Mesendoderm (in vitro differentiated cells): ENCODE data around the gene TRMT44.

Source experiments
- DNase-seq: peaks from one replicate; pipeline ENCODE4 v3.0.0; 2013
- H2AK5ac ChIP-seq: 2 replicates; pipeline ENCODE4 v1.6.1; 2013; ENCODE audit warnings: low read length, inconsistent platforms
- H2BK120ac ChIP-seq: 2 replicates; pipeline ENCODE4 v1.6.1; 2013; ENCODE audit warnings: low read depth, mild to moderate bottlenecking, low read length, moderate library complexity, mixed read lengths
- H2BK15ac ChIP-seq: replicated peaks from 2 replicates; pipeline ENCODE4 v1.6.1; 2013; ENCODE audit warnings: low read depth, mild to moderate bottlenecking, moderate library complexity
- H2BK5ac ChIP-seq: 2 replicates; pipeline ENCODE4 v1.6.1; 2013; ENCODE audit warnings: low read length, inconsistent platforms
- H3K18ac ChIP-seq: 2 replicates; pipeline ENCODE4 v1.6.1; 2013; ENCODE audit warnings: mild to moderate bottlenecking, low read length, mixed read lengths
- H3K23ac ChIP-seq: one replicate; pipeline ENCODE4 v1.6.1; 2013; ENCODE audit warnings: low read length
- H3K27ac ChIP-seq: 2 replicates; pipeline ENCODE4 v1.5.1; 2013; ENCODE audit warnings: low read depth, mild to moderate bottlenecking, inconsistent platforms, low read length, moderate library complexity
- H3K27me3 ChIP-seq: 2 replicates; pipeline ENCODE4 v1.6.1; 2013; ENCODE audit warnings: low read length, control low read depth, mild to moderate bottlenecking, inconsistent platforms; ENCODE audit not compliant: insufficient read depth, poor library complexity
- H3K36me3 ChIP-seq: 2 replicates; pipeline ENCODE4 v1.6.1; 2013; ENCODE audit warnings: low read length, inconsistent platforms; ENCODE audit not compliant: control insufficient read depth, insufficient read depth
- H3K4ac ChIP-seq: one replicate; pipeline ENCODE4 v1.6.1; 2013; ENCODE audit warnings: low read depth, mild to moderate bottlenecking, low read length, moderate library complexity
- H3K4me1 ChIP-seq: 2 replicates; pipeline ENCODE4 v1.6.1; 2013; ENCODE audit warnings: low read depth, low read length, inconsistent platforms; ENCODE audit not compliant: control insufficient read depth
- H3K4me2 ChIP-seq: 2 replicates; pipeline ENCODE4 v1.6.1; 2013; ENCODE audit warnings: low read length
- H3K4me3 ChIP-seq: 2 replicates; pipeline ENCODE4 v1.5.1; 2013; ENCODE audit warnings: mild to moderate bottlenecking, low read length
- H3K56ac ChIP-seq: one replicate; pipeline ENCODE4 v1.6.1; 2013; ENCODE audit warnings: low read length
- H3K79me1 ChIP-seq: 2 replicates; pipeline ENCODE4 v1.6.1; 2013; ENCODE audit warnings: low read length, inconsistent platforms
- H3K79me2 ChIP-seq: 2 replicates; pipeline ENCODE4 v1.6.1; 2013; ENCODE audit warnings: mild to moderate bottlenecking, low read length; ENCODE audit not compliant: control insufficient read depth, insufficient read depth
- H3K9ac ChIP-seq: 2 replicates; pipeline ENCODE4 v1.6.1; 2013; ENCODE audit warnings: low read length, inconsistent platforms
- H4K5ac ChIP-seq: one replicate; pipeline ENCODE4 v1.6.1; 2013; ENCODE audit warnings: low read length
- H4K8ac ChIP-seq: one replicate; pipeline ENCODE4 v1.6.1; 2013; ENCODE audit warnings: low read depth, mild to moderate bottlenecking, control low read depth, low read length, moderate library complexity
- WGBS: extraction: QIAGEN DNeasy Blood & Tissue Kit; methylation state at CpG from one replicate; pipeline ENCODE4 v1.1.7; 2013; ENCODE audit warnings: low lambda C conversion rate, missing lambda C conversion rate; ENCODE audit not compliant: insufficient coverage; ENCODE audit errors: extremely low coverage; 5-methylcytosine and 5-hydroxymethylcytosine counted together

TRMT44 gene

DNA sequence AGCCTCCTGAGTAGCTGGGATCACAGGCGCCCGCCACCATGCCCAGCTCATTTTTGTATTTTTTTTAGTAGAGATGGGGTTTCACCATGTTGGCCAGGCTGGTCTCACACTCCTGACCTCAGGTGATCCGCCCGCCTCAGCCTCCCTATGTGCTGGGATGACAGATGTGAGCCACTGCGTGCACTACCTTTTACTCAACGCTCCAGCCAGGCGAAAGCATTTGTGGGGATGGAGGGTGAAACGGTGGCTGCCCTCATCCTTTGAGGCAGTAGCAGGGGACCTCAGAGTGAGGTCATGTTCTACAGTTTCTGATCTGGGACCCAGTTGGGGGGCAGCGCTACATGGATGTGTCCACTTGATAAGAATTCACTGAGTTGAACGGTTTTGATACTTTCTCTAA lies 73.8 kb downstream of the TRMT44 start:
- Histone ChIP-seq H2BK120ac (no peak overlapping the region), H3K23ac (no peak overlapping the region), H3K27ac (no peak overlapping the region), H3K4ac (no peak overlapping the region), H2BK15ac (no peak overlapping the region), H4K8ac (no peak overlapping the region), H3K4me1 (no peaks in the 10 kb centered on the region), H2AK5ac (no peak overlapping the region), H3K4me3 (no peak overlapping the region), H3K27me3 (no peaks in the 10 kb centered on the region), H3K18ac (no peak overlapping the region), H3K36me3 (no peaks in the 10 kb centered on the region), H3K79me1 (no peaks in the 10 kb centered on the region), H2BK5ac (no peak overlapping the region), H3K79me2 (no peaks in the 10 kb centered on the region), H4K5ac (no peak overlapping the region), H3K4me2 (no peak overlapping the region), H3K9ac (no peak overlapping the region), H3K56ac (no peak overlapping the region)
- WGBS: no CpG with 5 or more reads among the region's 10 CpGs
- no peak for DNase-seq

DNA sequence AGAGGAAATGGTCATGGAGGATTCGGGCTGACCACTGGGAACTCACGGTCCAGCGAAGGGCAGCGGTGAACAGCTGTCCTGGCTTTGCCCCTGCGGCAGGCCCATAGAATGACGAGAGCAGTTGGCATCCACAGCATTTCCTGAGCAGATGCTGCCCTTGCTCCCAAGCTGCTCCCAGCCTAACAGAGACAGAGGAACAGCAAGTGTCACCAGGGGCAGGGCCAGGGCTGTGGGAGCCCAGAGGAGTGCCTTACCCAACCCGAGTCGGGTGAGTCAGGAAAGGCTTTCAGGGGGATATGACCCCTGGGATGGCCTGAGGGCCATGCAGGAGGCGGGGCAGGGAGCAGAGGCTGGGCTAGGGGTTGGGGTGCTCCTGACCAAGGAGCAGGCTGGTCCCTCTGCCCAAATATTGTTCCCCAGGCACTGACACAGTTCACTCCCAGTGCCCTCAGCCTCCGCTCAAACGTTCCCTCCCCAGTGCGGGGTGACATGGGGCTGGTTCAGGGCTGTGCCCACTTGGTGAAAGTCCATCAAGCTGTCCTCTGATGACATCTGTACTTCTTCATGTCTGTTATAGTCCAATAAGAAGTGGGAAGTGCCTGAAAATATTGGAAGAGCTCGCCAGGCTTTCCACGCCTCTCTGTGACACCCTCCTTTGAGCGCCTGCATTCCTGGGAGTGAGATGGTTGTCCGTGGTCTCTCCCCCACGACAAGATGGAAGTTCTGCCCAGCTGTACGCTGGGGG lies 74.9 kb downstream of the TRMT44 start:
- Histone ChIP-seq H4K8ac (no peak overlapping the region), H3K4me3 (no peak overlapping the region), H3K79me2 (no peaks in the 10 kb centered on the region), H2BK15ac (no peak overlapping the region), H3K27ac (no peak overlapping the region), H3K36me3 (no peaks in the 10 kb centered on the region), H3K18ac (no peak overlapping the region), H2AK5ac (no peak overlapping the region), H4K5ac (no peak overlapping the region), H3K4me1 (no peaks in the 10 kb centered on the region), H3K4ac (no peak overlapping the region), H3K23ac (no peak overlapping the region), H3K79me1 (no peaks in the 10 kb centered on the region), H3K9ac (no peak overlapping the region), H3K27me3 (no peaks in the 10 kb centered on the region), H2BK5ac (no peak overlapping the region), H3K4me2 (no peak overlapping the region), H2BK120ac (no peak overlapping the region), H3K56ac (no peak overlapping the region)
- no peak for DNase-seq
- WGBS: no CpG with 5 or more reads among the region's 18 CpGs

DNA sequence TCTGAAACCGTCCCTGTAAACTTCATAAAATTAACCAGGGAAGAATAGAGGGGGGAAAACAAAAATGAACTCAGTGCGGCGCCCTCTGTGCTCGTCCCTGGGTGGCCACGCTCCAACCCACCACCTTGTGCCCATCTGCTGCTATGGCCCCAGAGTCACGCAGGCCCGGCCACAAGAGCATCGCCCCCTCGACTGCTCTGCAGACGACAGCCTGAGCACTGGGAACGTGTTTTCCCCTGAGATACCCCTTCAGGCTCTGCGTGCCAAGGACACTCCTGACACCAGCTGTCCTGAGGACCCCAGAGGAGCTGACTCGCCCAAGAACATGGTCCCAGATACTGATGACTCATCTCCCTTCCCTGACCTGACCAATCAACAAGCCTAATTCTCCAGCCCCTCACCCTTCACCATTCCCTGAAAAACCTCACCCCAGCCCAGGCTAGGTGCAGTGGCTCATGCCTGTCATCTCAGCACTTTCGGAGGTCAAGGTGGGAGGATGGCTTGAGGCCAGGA lies 75.5 kb downstream of the TRMT44 start:
- Histone ChIP-seq H4K8ac (no peak overlapping the region), H3K4me3 (no peak overlapping the region), H3K36me3 (no peaks in the 10 kb centered on the region), H2BK15ac (no peak overlapping the region), H3K79me1 (no peaks in the 10 kb centered on the region), H3K79me2 (no peaks in the 10 kb centered on the region), H3K4ac (no peak overlapping the region), H3K23ac (no peak overlapping the region), H2AK5ac (no peak overlapping the region), H3K4me2 (no peak overlapping the region), H2BK5ac (no peak overlapping the region), H3K27ac (no peak overlapping the region), H4K5ac (no peak overlapping the region), H3K56ac (no peak overlapping the region), H3K27me3 (no peaks in the 10 kb centered on the region), H2BK120ac (no peak overlapping the region), H3K9ac (no peak overlapping the region), H3K18ac (no peak overlapping the region), H3K4me1 (no peaks in the 10 kb centered on the region)
- no peak for DNase-seq
- WGBS: no CpG with 5 or more reads among the region's 14 CpGs

DNA sequence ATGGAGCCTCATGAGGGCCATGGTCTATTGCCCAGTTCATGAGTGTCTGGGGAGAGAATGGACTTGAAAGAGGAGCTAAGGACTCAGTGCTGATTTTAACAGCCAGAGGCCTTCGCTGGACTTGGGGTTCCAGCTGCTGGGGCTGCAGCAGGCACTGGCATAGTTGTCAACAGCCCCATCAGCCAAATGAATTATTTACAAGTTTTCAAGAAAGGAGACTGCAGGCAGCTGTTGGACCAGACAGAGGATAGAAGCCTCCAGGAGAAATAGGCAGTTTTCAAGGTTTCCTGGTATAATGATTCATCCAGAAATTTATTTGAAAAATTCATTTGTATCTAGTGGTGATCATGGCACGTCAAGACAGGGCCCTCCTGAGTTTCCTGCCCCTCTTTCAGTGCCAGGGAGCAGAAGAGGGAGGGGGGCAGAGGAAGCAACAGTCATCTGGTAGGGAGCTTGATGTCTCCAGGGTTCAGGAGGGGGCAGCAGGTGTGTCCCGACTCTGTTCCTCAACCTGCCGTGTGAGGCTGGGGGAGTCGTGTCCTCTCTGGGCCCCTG lies 76.5 kb downstream of the TRMT44 start:
- no peaks in the 10 kb centered on the region for H3K4me1 ChIP-seq
- no peak overlapping the region for H2BK15ac ChIP-seq
- H2AK5ac ChIP-seq: no peak overlapping the region
- H2BK5ac ChIP-seq: no peak overlapping the region
- H3K4ac ChIP-seq: no peak overlapping the region
- whole genome bisulfite sequencing: no CpG with 5 or more reads among the region's 5 CpGs
- no peak overlapping the region for H3K27ac ChIP-seq
- H3K56ac ChIP-seq: no peak overlapping the region
- H3K9ac ChIP-seq: no peak overlapping the region
- no peak for DNase-seq
- no peak overlapping the region for H4K8ac ChIP-seq
- no peaks in the 10 kb centered on the region for H3K79me2 ChIP-seq
- H3K27me3 ChIP-seq: no peaks in the 10 kb centered on the region
- H2BK120ac ChIP-seq: no peak overlapping the region
- no peaks in the 10 kb centered on the region for H3K36me3 ChIP-seq
- H3K18ac ChIP-seq: no peak overlapping the region
- no peak overlapping the region for H3K23ac ChIP-seq
- no peaks in the 10 kb centered on the region for H3K79me1 ChIP-seq
- no peak overlapping the region for H4K5ac ChIP-seq
- H3K4me2 ChIP-seq: no peak overlapping the region
- H3K4me3 ChIP-seq: no peak overlapping the region

DNA sequence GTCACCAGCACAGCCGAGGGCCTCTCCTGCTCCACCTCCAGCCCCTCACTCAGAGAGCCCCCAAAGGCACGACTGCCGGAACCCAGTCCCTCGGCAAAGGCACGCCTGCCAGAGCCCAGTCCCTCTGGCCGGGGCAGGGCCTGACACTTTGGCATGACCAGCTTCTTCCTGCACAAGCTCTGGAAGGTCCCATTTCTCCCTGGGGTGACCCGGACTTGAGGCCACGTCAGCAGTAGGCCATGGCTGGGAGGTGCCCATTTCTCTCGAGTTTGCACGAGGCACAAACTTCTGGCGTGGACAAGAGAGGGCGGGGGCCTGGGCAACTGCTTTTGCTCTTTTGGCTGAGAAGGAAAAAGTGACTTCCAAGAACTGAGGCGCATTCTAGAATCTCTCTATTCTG lies 77.4 kb downstream of the TRMT44 start:
- H3K4me3 ChIP-seq: no peak overlapping the region
- H3K9ac ChIP-seq: no peak overlapping the region
- H2BK5ac ChIP-seq: no peak overlapping the region
- no peak overlapping the region for H4K8ac ChIP-seq
- no peaks in the 10 kb centered on the region for H3K79me1 ChIP-seq
- H3K4ac ChIP-seq: no peak overlapping the region
- no peak overlapping the region for H3K56ac ChIP-seq
- WGBS: no CpG with 5 or more reads among the region's 13 CpGs
- no peak overlapping the region for H3K4me2 ChIP-seq
- no peak for DNase-seq
- no peak overlapping the region for H3K23ac ChIP-seq
- no peak overlapping the region for H2BK15ac ChIP-seq
- no peaks in the 10 kb centered on the region for H3K36me3 ChIP-seq
- H3K27me3 ChIP-seq: no peaks in the 10 kb centered on the region
- no peak overlapping the region for H2AK5ac ChIP-seq
- no peak overlapping the region for H3K18ac ChIP-seq
- H3K4me1 ChIP-seq: no peaks in the 10 kb centered on the region
- no peak overlapping the region for H2BK120ac ChIP-seq
- H3K27ac ChIP-seq: no peak overlapping the region
- H3K79me2 ChIP-seq: no peaks in the 10 kb centered on the region
- H4K5ac ChIP-seq: no peak overlapping the region
